ENCODE results near the gene PSME4. TPM values are rescaled to one million over a fixed set of nuclear protein-coding genes. Genes with fewer than 3 reads are reported as not detected.

Gene PSME4
- total and polyA plus RNA-seq, 2 of the 13 experiments (the other 11 are each of a cell fraction or from before 2014, with no cell fraction given): 52.1 to 77.8 TPM

DNA sequence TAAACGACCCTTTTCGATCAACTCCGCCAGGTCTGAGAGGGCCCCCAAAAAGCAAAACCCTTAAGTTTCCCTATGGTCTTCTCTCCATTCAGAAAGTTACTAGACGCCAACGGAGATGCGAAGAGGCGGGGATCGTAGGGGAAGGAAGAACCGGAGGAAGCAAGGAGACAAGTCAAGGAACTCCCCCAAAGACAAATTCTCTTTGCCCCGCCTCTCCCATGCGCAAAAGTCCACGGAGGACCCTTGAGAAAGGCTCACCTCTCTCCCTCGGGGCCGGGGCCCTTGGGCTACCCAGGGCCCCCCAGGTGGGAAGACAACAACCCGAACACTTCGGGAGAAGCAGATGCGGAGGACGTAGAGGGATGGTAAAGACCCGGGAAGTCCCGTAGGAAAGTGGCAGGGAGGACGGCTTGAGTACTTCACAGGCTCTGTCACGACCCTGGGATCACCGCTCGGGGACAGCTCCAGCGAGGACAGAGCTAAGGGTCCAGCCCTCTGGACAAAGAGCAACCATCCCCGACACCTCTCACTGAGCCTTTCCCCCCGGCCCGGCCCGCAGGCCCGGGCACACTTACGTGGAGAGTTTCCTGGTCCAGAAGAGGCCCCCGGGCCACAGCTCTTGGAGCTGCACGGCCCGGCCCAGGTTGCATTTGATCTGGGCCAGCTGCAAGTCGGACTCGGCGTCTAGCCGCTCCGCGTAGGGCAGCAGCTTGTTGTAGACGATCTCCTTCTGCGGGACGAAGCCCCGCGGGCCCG is 647 bp downstream of the PSME4 start (continued):
- TF ChIP-seq ZFY (CRISPR knock-in tag; IDR thresholded peaks at IDR 0.05): no peak
- TF ChIP-seq XRCC5 (optimal IDR thresholded peaks at IDR 0.05; ENCODE audit: low read length): peak; percentile 42
- no peak for TF ChIP-seq SALL1 (CRISPR knock-in tag; IDR thresholded peaks at IDR 0.05)
- no peak; the same call in 1 of the 2 replicates for TF ChIP-seq ZNF34 (CRISPR knock-in tag; IDR thresholded peaks at IDR 0.05; ENCODE audit: borderline replicate concordance)
- TF ChIP-seq TEAD3 (CRISPR knock-in tag; optimal IDR thresholded peaks at IDR 0.05; ENCODE audit: borderline replicate concordance): no peak
- TF ChIP-seq ZBTB40 (IDR thresholded peaks at IDR 0.05): no peak; the same call in 1 of the 2 replicates
- TF ChIP-seq ZBTB40 (CRISPR knock-in tag; IDR thresholded peaks at IDR 0.05): peak; percentile 17; the same call in 1 of the 2 replicates
- TF ChIP-seq JUND (CRISPR knock-in tag; IDR thresholded peaks at IDR 0.05): no peak
- no peak for TF ChIP-seq KAT7 (CRISPR knock-in tag; IDR thresholded peaks at IDR 0.05; ENCODE audit: borderline replicate concordance)
- no peak for TF ChIP-seq FOXA3 (CRISPR knock-in tag; IDR thresholded peaks at IDR 0.05)
- peak; percentile 31; the same call in 1 of the 2 replicates for TF ChIP-seq RAD21 (CRISPR knock-in tag; IDR thresholded peaks at IDR 0.05)
- TF ChIP-seq ZNF10 (CRISPR knock-in tag; IDR thresholded peaks at IDR 0.05; ENCODE audit: borderline replicate concordance, low read depth): no peak
- no peak for TF ChIP-seq ZFP36L1 (CRISPR knock-in tag; IDR thresholded peaks at IDR 0.05)
- no peak for TF ChIP-seq TBL1XR1 (IDR thresholded peaks at IDR 0.05; ENCODE audit: borderline replicate concordance, low read length, partially characterized antibody)
- TF ChIP-seq ZNF33A (CRISPR knock-in tag; IDR thresholded peaks at IDR 0.05; ENCODE audit: borderline replicate concordance): no peak
- TF ChIP-seq ZNF766 (CRISPR knock-in tag; IDR thresholded peaks at IDR 0.05; ENCODE audit: borderline replicate concordance): no peak
- TF ChIP-seq HNRNPK (IDR thresholded peaks at IDR 0.05; ENCODE audit: low read depth, low read length, poor library complexity, severe bottlenecking): no peak
- TF ChIP-seq ATF1 (CRISPR knock-in tag; IDR thresholded peaks at IDR 0.05): no peak
- TF ChIP-seq ZNF780A (CRISPR knock-in tag; IDR thresholded peaks at IDR 0.05): no peak
- 0 out of 2 replicates have a peak, but pooled peaks have one; percentile 34 for TF ChIP-seq KDM5A (IDR thresholded peaks at IDR 0.05; ENCODE audit: borderline replicate concordance, low read length)
- TF ChIP-seq NFE2L1 (CRISPR knock-in tag; IDR thresholded peaks at IDR 0.05; ENCODE audit: borderline replicate concordance): no peak

Data from HepG2 (cell line).